Neural cell (in vitro differentiated cells): ENCODE results near the gene IGFBP4. TPM values are rescaled to one million over a fixed set of nuclear protein-coding genes. Genes with fewer than 3 reads are reported as not detected.

Source experiments
- H2AFZ ChIP-seq: fragments of 200-600, 300-800 bp; sonication (generic), shearing (Covaris generic); 2 replicates; pipeline ENCODE4 v1.6.0; 2014; ENCODE audit warnings: low read depth, mild to moderate bottlenecking, antibody characterized with exemption, low read length, moderate library complexity
- H3F3A ChIP-seq: fragments of 200-600 bp; shearing (Covaris generic); 2 replicates; pipeline ENCODE4 v1.6.1; 2016; ENCODE audit warnings: mild to moderate bottlenecking, moderate library complexity, mixed read lengths, antibody characterized with exemption, low read length; ENCODE audit not compliant: insufficient read depth, poor library complexity, severe bottlenecking
- H3K27ac ChIP-seq: fragments of 200-600, 300-800 bp; sonication (generic), shearing (Covaris generic); 2 replicates; pipeline ENCODE4 v1.5.1; 2014; ENCODE audit warnings: mild to moderate bottlenecking, low read length, moderate library complexity
- H3K27me3 ChIP-seq: fragments of 300-800, 200-600 bp; sonication (generic), shearing (Covaris generic); 2 replicates; pipeline ENCODE4 v1.6.0; 2014; ENCODE audit warnings: mild to moderate bottlenecking, low read depth, low read length, moderate library complexity; ENCODE audit not compliant: insufficient read depth
- H3K36me3 ChIP-seq: fragments of 300-800, 200-600 bp; sonication (generic), shearing (Covaris generic); 2 replicates; pipeline ENCODE4 v1.5.1; 2014; ENCODE audit warnings: mild to moderate bottlenecking, antibody characterized with exemption, low read length, moderate library complexity; ENCODE audit not compliant: insufficient read depth
- H3K4me2 ChIP-seq: fragments of 300-800, 200-600 bp; sonication (generic), shearing (Covaris generic); 2 replicates; pipeline ENCODE4 v1.6.0; 2014; ENCODE audit warnings: mild to moderate bottlenecking, low read length
- H3K4me3 ChIP-seq: fragments of 300-800, 200-600 bp; sonication (generic), shearing (Covaris generic); 2 replicates; pipeline ENCODE4 v1.5.1; 2014; ENCODE audit warnings: mild to moderate bottlenecking, low read length, moderate library complexity
- H3K79me2 ChIP-seq: fragments of 200-600 bp; shearing (Covaris generic); replicated peaks from 2 replicates; pipeline ENCODE4 v1.6.0; 2014; ENCODE audit warnings: mild to moderate bottlenecking, low read length, moderate library complexity; ENCODE audit not compliant: insufficient read depth
- H3K9ac ChIP-seq: fragments of 300-800, 200-600 bp; sonication (generic), shearing (Covaris generic); 2 replicates; pipeline ENCODE4 v1.6.1; 2016; ENCODE audit warnings: mild to moderate bottlenecking, low read length, mixed read lengths
- H3K9me2 ChIP-seq: fragments of 200-600 bp; shearing (Covaris generic); 2 replicates; pipeline ENCODE4 v1.6.1; 2016; ENCODE audit warnings: mild to moderate bottlenecking, low read length, mixed read lengths; ENCODE audit not compliant: insufficient read depth
- H3K9me3 ChIP-seq: fragments of 200-600, 300-800 bp; sonication (generic), shearing (Covaris generic); 2 replicates; pipeline ENCODE4 v1.6.1; 2016; ENCODE audit warnings: mild to moderate bottlenecking, mixed run types, low read length, moderate library complexity, mixed read lengths
- H4K20me1 ChIP-seq: fragments of 200-600 bp; shearing (Covaris generic); 2 replicates; pipeline ENCODE4 v1.6.1; 2016; ENCODE audit warnings: mild to moderate bottlenecking, mixed run types; ENCODE audit not compliant: insufficient read depth
- CTCF ChIP-seq: fragments of 450-650 bp; IDR thresholded peaks from 2 replicates; pipeline ENCODE4 v1.5.1; 2014; ENCODE audit warnings: antibody characterized with exemption, mild to moderate bottlenecking, moderate library complexity; ENCODE audit not compliant: poor library complexity, severe bottlenecking
- EP300 ChIP-seq: fragments of 450-650 bp; conservative IDR thresholded peaks from 2 replicates; pipeline ENCODE4 v1.6.1; 2014; ENCODE audit warnings: antibody characterized with exemption, mild to moderate bottlenecking, moderate library complexity; ENCODE audit not compliant: poor library complexity, severe bottlenecking
- EZH2 ChIP-seq: fragments of 200-600, 300-800 bp; shearing (Covaris generic), sonication (generic); IDR thresholded peaks from 2 replicates; pipeline ENCODE4 v1.6.1; 2014; ENCODE audit warnings: antibody characterized with exemption, low read length, borderline replicate concordance, mild to moderate bottlenecking; ENCODE audit not compliant: insufficient read depth, poor library complexity, severe bottlenecking
- MXI1 ChIP-seq: fragments of 450-650 bp; conservative IDR thresholded peaks from 2 replicates; pipeline ENCODE4 v1.6.1; 2014; ENCODE audit warnings: antibody characterized with exemption, mild to moderate bottlenecking; ENCODE audit not compliant: poor library complexity, severe bottlenecking
- POLR2AphosphoS5 ChIP-seq: IDR thresholded peaks from 2 replicates; pipeline ENCODE4 v1.6.1; 2012
- RAD21 ChIP-seq: fragments of 450-650 bp; conservative IDR thresholded peaks from 2 replicates; pipeline ENCODE4 v1.6.1; 2014; ENCODE audit warnings: antibody characterized with exemption, mild to moderate bottlenecking, moderate library complexity
- REST ChIP-seq: IDR thresholded peaks from 2 replicates; pipeline ENCODE4 v1.6.1; 2012; ENCODE audit warnings: borderline replicate concordance
- SMC3 ChIP-seq: fragments of 450-650 bp; conservative IDR thresholded peaks from 2 replicates; pipeline ENCODE4 v1.6.1; 2014; ENCODE audit warnings: antibody characterized with exemption, mild to moderate bottlenecking, moderate library complexity; ENCODE audit not compliant: poor library complexity
- TAF1 ChIP-seq: IDR thresholded peaks from 2 replicates; pipeline ENCODE4 v1.6.1; 2012; ENCODE audit warnings: low read depth
- polyA minus RNA-seq: library from RNA; depleted of rRNA, polyadenylated mRNA; stranded (reverse); fragments of >200 nt; gene quantifications from 2 replicates; pipeline ENCODE4 v1.2.3, GENCODE V29; 2014
- polyA plus RNA-seq: library from polyadenylated mRNA; depleted of rRNA; stranded (reverse); fragments of >200 nt; gene quantifications from 2 replicates; pipeline ENCODE4 v1.2.3, GENCODE V29; 2014

Gene IGFBP4
- polyA plus RNA-seq = 0.32 and 1.3 TPM in 2 replicates
- 0.97 and 1.2 TPM in 2 replicates for polyA minus RNA-seq

GRCh38 chr17:40443196-40443987, at the start of gene IGFBP4:
Gene IGFBP4 (plus strand): TSS chr17:40443450. CDS start chr17:40443736, 286 bp downstream.
- Histone ChIP-seq H3K9me3 (no peaks in the 10 kb centered on the region), H3K79me2 (no peaks in the 10 kb centered on the region), H3K36me3 (no peaks in the 10 kb centered on the region), H3K4me3 (peak within 1 kb of the TSS; percentile 68), H2AFZ (no peak within 1 kb of the TSS), H3K27ac (no peak within 1 kb of the TSS), H3K9me2 (no peaks in the 10 kb centered on the region), H3F3A (no peaks in the 10 kb centered on the region), H3K4me2 (peak within 1 kb of the TSS; percentile 14), H3K27me3 (peaks cover 13% of the 10 kb centered on the region), H4K20me1 (no peaks in the 10 kb centered on the region), H3K9ac (peak within 1 kb of the TSS; percentile 45)
- TF ChIP-seq SMC3 (peak; percentile 74), CTCF (peak; percentile 78), RAD21 (peak; percentile 66), EZH2 (no peak), MXI1 (peak; percentile 56), EP300 (no peak), TAF1 (no peak), REST (no peak), POLR2AphosphoS5 (peak; percentile 31)

DNA sequence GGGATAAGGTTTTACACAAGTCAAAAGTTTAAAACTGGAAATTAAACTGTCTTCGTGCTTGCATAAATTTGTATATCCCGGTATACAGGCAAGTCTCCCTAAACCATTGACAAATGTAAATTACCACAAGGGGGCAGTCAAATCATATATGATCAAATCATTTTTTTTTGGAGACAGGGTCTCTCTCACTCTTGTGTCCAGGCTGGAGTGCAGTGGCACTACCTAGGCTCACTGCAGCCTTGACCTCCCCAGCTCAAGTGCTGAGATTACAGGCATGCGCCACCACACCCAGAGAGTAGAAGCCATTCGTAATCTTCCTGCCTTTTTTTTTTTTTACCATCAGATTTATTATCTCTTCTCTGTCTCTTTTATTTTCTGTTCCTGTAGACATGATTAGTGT, 44.1 kb upstream of the IGFBP4 start:
- Histone ChIP-seq H4K20me1 (no peaks in the 10 kb centered on the region), H3K36me3 (no peaks in the 10 kb centered on the region), H3K27me3 (no peaks in the 10 kb centered on the region), H3K4me3 (no peak overlapping the region), H3K9me3 (no peaks in the 10 kb centered on the region), H3K9me2 (no peaks in the 10 kb centered on the region), H3K4me2 (no peak overlapping the region), H2AFZ (no peak overlapping the region), H3F3A (no peaks in the 10 kb centered on the region), H3K27ac (no peak overlapping the region), H3K9ac (no peak overlapping the region), H3K79me2 (no peaks in the 10 kb centered on the region)
- TF ChIP-seq POLR2AphosphoS5 (no peak), CTCF (peak; percentile 71), SMC3 (peak; percentile 77), REST (no peak), RAD21 (peak; percentile 68), EZH2 (no peak), TAF1 (no peak), EP300 (no peak), MXI1 (no peak)
